Stimulated activated CD4-positive, alpha-beta T cell treated with anti-CD3 and anti-CD28 coated beads, Interleukin-2, amount 100 ng/mL, for 24 hours (primary cell): ENCODE results near the gene MBD3.

Experiments
- DNase-seq, 2 donors: peaks; one replicate each; pipeline ENCODE4 v3.0.0-alpha.2; 2020

MBD3 gene

GRCh38 chr19:1618157-1619093, 25.8 kb upstream of the MBD3 start:
- DNase-seq, result no peak

GRCh38 chr19:1616875-1617274, 24.2 kb upstream of the MBD3 start:
- no peak for DNase-seq

- no peak for DNase-seq
These were observed 23.7 kb upstream of the MBD3 start for GRCh38 chr19:1616396-1616795.

- DNase-seq, result no peak
These were observed 22.6 kb upstream of the MBD3 start for GRCh38 chr19:1615156-1615765.

- DNase-seq, result no peak
These were observed 21.3 kb upstream of the MBD3 start for GRCh38 chr19:1613808-1614570.

GRCh38 chr19:1613146-1613545, 20.5 kb upstream of the MBD3 start:
- DNase-seq, result no peak

- DNase-seq, result no peak
These were observed 19.7 kb upstream of the MBD3 start for GRCh38 chr19:1612114-1613086.

GRCh38 chr19:1611353-1611752, 18.7 kb upstream of the MBD3 start:
- no peak for DNase-seq

- DNase-seq, result no peak
These were observed 17.9 kb upstream of the MBD3 start for GRCh38 chr19:1610579-1610978.

- no peak for DNase-seq
These were observed 17.2 kb upstream of the MBD3 start for GRCh38 chr19:1609680-1610474.

GRCh38 chr19:1609103-1609396, 16.4 kb upstream of the MBD3 start:
- DNase-seq, result no peak

GRCh38 chr19:1608359-1609102, 15.9 kb upstream of the MBD3 start:
- DNase-seq, result peak; percentile 28 to 38

GRCh38 chr19:1606138-1606651, 13.5 kb upstream of the MBD3 start:
- no peak for DNase-seq

GRCh38 chr19:1605236-1606137, 12.8 kb upstream of the MBD3 start, which contains the start of gene UQCR11:
UQCR11 (minus strand) TSS chr19:1605462; CDS start chr19:1605409, 53 bp downstream.
- peak; percentile 93 to 96 for DNase-seq

GRCh38 chr19:1602091-1602707, 9.5 kb upstream of the MBD3 start:
- no peak for DNase-seq

GRCh38 chr19:1601613-1602064, 9.0 kb upstream of the MBD3 start:
- no peak for DNase-seq

- no peak for DNase-seq
These were observed 6.8 kb upstream of the MBD3 start for GRCh38 chr19:1599460-1599846.

GRCh38 chr19:1598777-1599459, 6.3 kb upstream of the MBD3 start:
- no peak for DNase-seq

GRCh38 chr19:1593501-1593772, 772 bp upstream of the MBD3 start:
- no peak for DNase-seq
